HCT116 (cell line): Measurements from ENCODE around the gene TPD52L2. TPM values are rescaled to one million over a fixed set of nuclear protein-coding genes. Genes with fewer than 3 reads are reported as not detected.

Source experiments
- ATAC-seq: fragments of 200-7000 bp; cut with Tn5 transposase; 2 replicates; pipeline ENCODE4 v1.9.1; 2020; ENCODE audit warnings: mild to moderate bottlenecking, moderate library complexity
- BruUV-seq: library from RNA; stranded (reverse); fragments of 400-500 nt; replicated peaks from 2 replicates; lab custom pipeline; 2021; lab: Mats Ljungman, UMichigan
- CTCF ChIA-PET: fragments of 300-600 bp; sonication (Branson Sonifier 250); formaldehyde crosslinking; loops from one replicate; lab custom pipeline; 2021; ENCODE audit warnings: antibody characterized with exemption; lab: Charles Lee
- POLR2A ChIA-PET: fragments of 300-600, 350-600 bp; sonication (Branson Sonifier 250); formaldehyde crosslinking; loops from one replicate; lab custom pipeline; 2021; ENCODE audit warnings: antibody characterized with exemption; lab: Charles Lee
- RAD21 ChIA-PET, 2 experiments: fragments of 300-600 bp; sonication (Branson Sonifier 250); formaldehyde crosslinking; loops; one replicate each; lab custom pipeline; 2023; ENCODE audit warnings: low total read pairs in 2 of 2; ENCODE audit not compliant: uncharacterized antibody in 2 of 2, unreplicated experiment in 2 of 2, low non-redundant PET in 1 of 2; lab: Charles Lee
- DNase-seq: peaks from one replicate; pipeline ENCODE4 v3.0.0-alpha.2; 2010; ENCODE audit warnings: low read depth, low spot score
- H2AFZ ChIP-seq: fragments of 200-600 bp; shearing (Covaris generic), sonication (generic); 2 replicates; pipeline ENCODE4 v1.6.1; 2017; ENCODE audit warnings: low read depth, mixed run types, mixed read lengths, antibody characterized with exemption, low read length; ENCODE audit not compliant: poor library complexity, severe bottlenecking
- H3K27ac ChIP-seq: 2 replicates; pipeline ENCODE4 v1.5.1; 2012; ENCODE audit warnings: low read depth, low read length
- H3K27me3 ChIP-seq: fragments of 200-600 bp; sonication (generic); 2 replicates; pipeline ENCODE4 v1.6.1; 2016; ENCODE audit warnings: mixed run types, low read length, mixed read lengths; ENCODE audit not compliant: insufficient read depth
- H3K36me3 ChIP-seq, 2 experiments: fragments of 200-500 bp in 1 of 2; fragments of 200-600 bp in 1 of 2; sonication (Bioruptor generic) in 1 of 2; sonication (generic) in 1 of 2; 2 replicates each; pipeline versions ENCODE4 v1.5.1 to v1.6.1; 2014 to 2016; ENCODE audit warnings: low read length in 2 of 2, inconsistent platforms in 1 of 2, mixed read lengths in 1 of 2, mixed run types in 1 of 2; ENCODE audit not compliant: insufficient read depth in 2 of 2, control insufficient read depth in 1 of 2
- H3K4me1 ChIP-seq, 2 experiments: fragments of 200-600 bp in 1 of 2; sonication (generic) in 1 of 2; 2 replicates each; pipeline versions ENCODE4 v1.5.1 to v1.6.1; 2012 to 2017; ENCODE audit warnings: low read length in 2 of 2, inconsistent platforms in 1 of 2, mild to moderate bottlenecking in 1 of 2, mixed read lengths in 1 of 2, mixed run types in 1 of 2, moderate library complexity in 1 of 2; ENCODE audit not compliant: insufficient read depth in 2 of 2, control insufficient read depth in 1 of 2
- H3K4me2 ChIP-seq: fragments of 200-600 bp; sonication (generic); 2 replicates; pipeline ENCODE4 v1.6.1; 2017; ENCODE audit warnings: mixed run types, low read length, mixed read lengths
- H3K4me3 ChIP-seq, 2 experiments: fragments of 200-600 bp in 1 of 2; sonication (generic) in 1 of 2; replicated peaks in 1 of 2; 2 replicates each; pipeline ENCODE4 v1.5.1; 2011 to 2016; ENCODE audit warnings: low read length in 2 of 2, control low read depth in 1 of 2, low read depth in 1 of 2, mild to moderate bottlenecking in 1 of 2, mixed read lengths in 1 of 2, mixed run types in 1 of 2
- H3K79me2 ChIP-seq: fragments of 200-600 bp; sonication (generic); 2 replicates; pipeline ENCODE4 v1.6.1; 2017; ENCODE audit warnings: mild to moderate bottlenecking, mixed run types, low read length, moderate library complexity, mixed read lengths; ENCODE audit not compliant: insufficient read depth
- H3K9ac ChIP-seq: fragments of 200-600 bp; sonication (generic); 2 replicates; pipeline ENCODE4 v1.6.1; 2016; ENCODE audit warnings: low read length, mixed read lengths
- H3K9me2 ChIP-seq: fragments of 200-600 bp; sonication (generic), shearing (Covaris generic); 2 replicates; pipeline ENCODE4 v1.6.1; 2017; ENCODE audit warnings: mixed run types, mild to moderate bottlenecking, moderate library complexity; ENCODE audit not compliant: insufficient read depth
- H3K9me3 ChIP-seq, 2 experiments: fragments of 200-500 bp in 1 of 2; fragments of 200-600 bp in 1 of 2; sonication (Bioruptor generic) in 1 of 2; sonication (generic) in 1 of 2; 2 replicates each; pipeline ENCODE4 v1.6.1; 2014 to 2017; ENCODE audit warnings: low read length in 2 of 2, mixed read lengths in 2 of 2, inconsistent platforms in 1 of 2, low read depth in 1 of 2, mild to moderate bottlenecking in 1 of 2, mixed run types in 1 of 2, moderate library complexity in 1 of 2; ENCODE audit not compliant: control insufficient read depth in 1 of 2, insufficient read depth in 1 of 2
- H4K20me1 ChIP-seq: fragments of 200-600 bp; sonication (generic), shearing (Covaris generic); 2 replicates; pipeline ENCODE4 v1.6.1; 2017; ENCODE audit warnings: mixed run types, mild to moderate bottlenecking, moderate library complexity; ENCODE audit not compliant: insufficient read depth
- ATF3 ChIP-seq: IDR thresholded peaks from 2 replicates; pipeline ENCODE4 v1.6.1; 2012
- CBX3 ChIP-seq: IDR thresholded peaks from 2 replicates; pipeline ENCODE4 v1.6.1; 2012; ENCODE audit warnings: low read depth
- CEBPB ChIP-seq: IDR thresholded peaks from 2 replicates; pipeline ENCODE4 v1.6.1; 2012; ENCODE audit warnings: low read depth
- EGR1 ChIP-seq: IDR thresholded peaks from 2 replicates; pipeline ENCODE4 v1.6.1; 2012; ENCODE audit warnings: low read depth
- ELF1 ChIP-seq: IDR thresholded peaks from 2 replicates; pipeline ENCODE4 v1.6.1; 2012; ENCODE audit warnings: low read depth, borderline replicate concordance
- EZH2phosphoT487 ChIP-seq: fragments of 200-600 bp; IDR thresholded peaks from 2 replicates; pipeline ENCODE4 v1.6.1; 2018; ENCODE audit warnings: antibody characterized with exemption, borderline replicate concordance
- FOSL1 ChIP-seq: IDR thresholded peaks from 2 replicates; pipeline ENCODE4 v1.6.1; 2012; ENCODE audit warnings: low read depth
- JUND ChIP-seq: IDR thresholded peaks from 2 replicates; pipeline ENCODE4 v1.6.1; 2012
- POLR2AphosphoS5 ChIP-seq: IDR thresholded peaks from 2 replicates; pipeline ENCODE4 v1.6.1; 2011; ENCODE audit warnings: mild to moderate bottlenecking, low read depth, low read length, moderate library complexity
- RAD21 ChIP-seq: IDR thresholded peaks from 2 replicates; pipeline ENCODE4 v1.6.1; 2012; ENCODE audit warnings: low read depth, mild to moderate bottlenecking
- REST ChIP-seq: IDR thresholded peaks from 2 replicates; pipeline ENCODE4 v1.6.1; 2012; ENCODE audit warnings: low read depth
- SIN3A ChIP-seq: IDR thresholded peaks from 2 replicates; pipeline ENCODE4 v1.6.1; 2012; ENCODE audit warnings: low read depth
- TCF7L2 ChIP-seq: IDR thresholded peaks from 2 replicates; pipeline ENCODE4 v1.7.0; 2011; ENCODE audit warnings: borderline replicate concordance, inconsistent platforms; ENCODE audit not compliant: insufficient read depth, insufficient read length; ENCODE audit errors: extremely low read depth
- YY1 ChIP-seq: IDR thresholded peaks from 2 replicates; pipeline ENCODE4 v1.6.1; 2011; ENCODE audit warnings: low read length, low read depth, moderate library complexity, mild to moderate bottlenecking; ENCODE audit not compliant: insufficient replicate concordance; ENCODE audit errors: extremely low read depth
- ZBTB33 ChIP-seq: IDR thresholded peaks from 2 replicates; pipeline ENCODE4 v1.6.1; 2011; ENCODE audit warnings: mild to moderate bottlenecking, low read length, moderate library complexity; ENCODE audit not compliant: insufficient replicate concordance; ENCODE audit errors: extremely low read depth
- ZFX ChIP-seq: fragments of 450-650 bp; IDR thresholded peaks from 2 replicates; pipeline ENCODE4 v1.6.1; 2017
- ZNF274 ChIP-seq: fragments of 200-500 bp; sonication (Bioruptor generic); IDR thresholded peaks from 2 replicates; pipeline ENCODE4 v1.6.1; 2014; ENCODE audit warnings: mild to moderate bottlenecking, low read depth, low read length, inconsistent platforms
- intact Hi-C: fragments of 100-400 bp; cut with micrococcal nuclease; formaldehyde crosslinking; loops from 2 replicates; pipeline ENCODE4 v1.10.0; 2022
- total RNA-seq: library from RNA; stranded (reverse); gene quantifications from one replicate; pipeline ENCODE4 v1.2.1, GENCODE V29; 2021; ENCODE audit not compliant: unreplicated experiment
- TF ChIP-seq, protein P1 (sequence below): IDR thresholded peaks from 2 replicates; pipeline ENCODE4 v1.6.1; 2012
- TF ChIP-seq, protein P2 (sequence below), 3 experiments: fragments of 200-600 bp in 1 of 3; sonication (generic) in 1 of 3; IDR thresholded peaks in 2 of 3; conservative IDR thresholded peaks in 1 of 3; 2 replicates each; pipeline ENCODE4 v1.5.1; 2012 to 2017; ENCODE audit warnings: low read depth in 2 of 3, low read length in 2 of 3, antibody characterized with exemption in 1 of 3, borderline replicate concordance in 1 of 3, control low read depth in 1 of 3, mild to moderate bottlenecking in 1 of 3, mixed read lengths in 1 of 3, mixed run types in 1 of 3, moderate library complexity in 1 of 3; ENCODE audit not compliant: insufficient read depth in 1 of 3

The TPD52L2 gene
- total RNA-seq, 1 experiment from 2014 or later: 149 TPM

- Histone ChIP-seq H3K27me3 (no peaks in the 10 kb centered on the region), H3K4me1 (peaks cover 19 to 29% of the 10 kb centered on the region in 2 experiments), H3K79me2 (no peaks in the 10 kb centered on the region), H3K36me3 (no peaks in the 10 kb centered on the region), H2AFZ (no peak overlapping the region), H3K4me2 (no peak overlapping the region), H3K27ac (no peak overlapping the region), H4K20me1 (no peaks in the 10 kb centered on the region), H3K4me3 (no peak overlapping the region), H3K9me3 (no peaks in the 10 kb centered on the region), H3K9ac (no peak overlapping the region), H3K9me2 (no peaks in the 10 kb centered on the region)
- intact Hi-C loops: no loop called here
- POLR2A ChIA-PET: no interaction called here
- CTCF ChIA-PET: no interaction called here
- no peak for DNase-seq
- no TSS peak for BruUV-seq
- RAD21 ChIA-PET: no interaction called here
- ATAC-seq: no peak
- TF ChIP-seq, protein P1, sequence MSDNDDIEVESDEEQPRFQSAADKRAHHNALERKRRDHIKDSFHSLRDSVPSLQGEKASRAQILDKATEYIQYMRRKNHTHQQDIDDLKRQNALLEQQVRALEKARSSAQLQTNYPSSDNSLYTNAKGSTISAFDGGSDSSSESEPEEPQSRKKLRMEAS: no peak
- TF ChIP-seq ZBTB33 (no peak), ELF1 (no peak), RAD21 (no peak), CBX3 (no peak), FOSL1 (no peak), ZNF274 (no peak), EGR1 (no peak), EZH2phosphoT487 (no peak), YY1 (no peak), SIN3A (no peak), JUND (no peak), CEBPB (no peak), ATF3 (no peak), TCF7L2 (no peak), POLR2AphosphoS5 (no peak), ZFX (no peak), REST (no peak)
- TF ChIP-seq, protein P2, sequence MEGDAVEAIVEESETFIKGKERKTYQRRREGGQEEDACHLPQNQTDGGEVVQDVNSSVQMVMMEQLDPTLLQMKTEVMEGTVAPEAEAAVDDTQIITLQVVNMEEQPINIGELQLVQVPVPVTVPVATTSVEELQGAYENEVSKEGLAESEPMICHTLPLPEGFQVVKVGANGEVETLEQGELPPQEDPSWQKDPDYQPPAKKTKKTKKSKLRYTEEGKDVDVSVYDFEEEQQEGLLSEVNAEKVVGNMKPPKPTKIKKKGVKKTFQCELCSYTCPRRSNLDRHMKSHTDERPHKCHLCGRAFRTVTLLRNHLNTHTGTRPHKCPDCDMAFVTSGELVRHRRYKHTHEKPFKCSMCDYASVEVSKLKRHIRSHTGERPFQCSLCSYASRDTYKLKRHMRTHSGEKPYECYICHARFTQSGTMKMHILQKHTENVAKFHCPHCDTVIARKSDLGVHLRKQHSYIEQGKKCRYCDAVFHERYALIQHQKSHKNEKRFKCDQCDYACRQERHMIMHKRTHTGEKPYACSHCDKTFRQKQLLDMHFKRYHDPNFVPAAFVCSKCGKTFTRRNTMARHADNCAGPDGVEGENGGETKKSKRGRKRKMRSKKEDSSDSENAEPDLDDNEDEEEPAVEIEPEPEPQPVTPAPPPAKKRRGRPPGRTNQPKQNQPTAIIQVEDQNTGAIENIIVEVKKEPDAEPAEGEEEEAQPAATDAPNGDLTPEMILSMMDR (IDR thresholded peaks at IDR 0.05 in 2 of 3, conservative IDR thresholded peaks at IDR 0.05 in 1 of 3; ENCODE audit: borderline replicate concordance in 1 of 3, insufficient read depth in 1 of 3, low read depth in 2 of 3, low read length in 2 of 3): no peak
Measured at GRCh38 chr20:63836458-63837344, 28.4 kb upstream of the TPD52L2 start.
